ENCODE data around the gene ASL. TPM values are rescaled to one million over a fixed set of nuclear protein-coding genes. Genes with fewer than 3 reads are reported as not detected.
A peak's percentile ranks its signal among the peaks of the same experiment; 100 is the strongest.
"Not testable (repeated sequence)": the region's sequence is repeated elsewhere in the genome, so short reads cannot be mapped to it uniquely, and the experiment has no call there.

The ASL gene
- total and polyA plus RNA-seq, 2 experiments from 2014 or later, result 54.5 to 81.0 TPM

DNA sequence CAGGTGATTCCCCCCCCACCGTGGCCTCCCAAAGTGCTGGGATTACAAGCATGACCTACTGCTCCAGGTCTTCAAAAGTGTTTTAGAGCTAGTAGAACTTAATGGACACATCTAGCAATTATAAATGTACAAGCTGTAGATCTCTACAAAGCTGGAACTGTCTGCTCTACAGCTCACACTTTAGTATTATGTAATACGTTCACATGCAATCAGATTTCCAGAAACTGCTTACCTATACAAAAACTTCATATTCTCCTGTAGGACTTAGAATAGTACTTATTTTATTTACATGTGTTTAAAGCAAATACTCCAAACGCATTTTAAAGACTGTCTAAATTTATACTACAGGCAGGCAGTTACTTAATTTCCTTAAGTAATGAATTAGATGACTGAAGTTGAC, 39.2 kb upstream of the ASL start:
- Histone ChIP-seq H3K9me2 (ENCODE audit: insufficient read depth) (no peaks in the 10 kb centered on the region), H3K9ac (no peak overlapping the region), H3K4me2 (ENCODE audit: unreplicated experiment) (no peak overlapping the region), H2AFZ (no peak overlapping the region), H3K27ac (no peak overlapping the region), H3F3A (ENCODE audit: insufficient read depth) (peaks cover 11% of the 10 kb centered on the region; the same call in 1 of the 2 replicates), H3K4me1 (ENCODE audit: insufficient read depth) (peaks cover 15% of the 10 kb centered on the region), H3K4me3 (no peak overlapping the region), H3K9me3 (ENCODE audit: low read depth) (no peaks in the 10 kb centered on the region), H3K79me2 (ENCODE audit: insufficient read depth) (no peaks in the 10 kb centered on the region), H4K20me1 (ENCODE audit: insufficient read depth) (no peaks in the 10 kb centered on the region), H3K27me3 (replicated peaks; ENCODE audit: insufficient read depth) (no peaks in the 10 kb centered on the region), H3K36me3 (ENCODE audit: low read depth) (no peaks in the 10 kb centered on the region)
- DNase-seq, result no peak
- in situ Hi-C loops (cut with MboI), result loop anchor here (10.0 kb wide), 1 partner anchor 88 kb away; no protein-coding TSS in a partner anchor
- 94 to 98% methylated on average over 3 of the region's 3 CpGs for WGBS, 2 experiments (ENCODE audit: low coverage in 1 of 2, low lambda C conversion rate in 2 of 2, missing lambda C conversion rate in 2 of 2)
- TF ChIP-seq EZH2 (IDR thresholded peaks at IDR 0.05; ENCODE audit: insufficient read depth, poor library complexity, severe bottlenecking), result no peak
- TF ChIP-seq EZH2phosphoT487 (IDR thresholded peaks at IDR 0.05; ENCODE audit: insufficient read depth, low read depth), result no peak

GRCh38 chr7:66036788-66037187, 38.8 kb upstream of the ASL start:
- Histone ChIP-seq H3K27ac (no peak overlapping the region), H4K20me1 (ENCODE audit: insufficient read depth) (no peaks in the 10 kb centered on the region), H3K27me3 (replicated peaks; ENCODE audit: insufficient read depth) (no peaks in the 10 kb centered on the region), H3K9me3 (ENCODE audit: low read depth) (no peaks in the 10 kb centered on the region), H3K9ac (no peak overlapping the region), H3K4me2 (ENCODE audit: unreplicated experiment) (no peak overlapping the region), H3K4me1 (ENCODE audit: insufficient read depth) (peaks cover 15% of the 10 kb centered on the region), H3F3A (ENCODE audit: insufficient read depth) (peaks cover 11% of the 10 kb centered on the region; the same call in 1 of the 2 replicates), H2AFZ (no peak overlapping the region), H3K36me3 (ENCODE audit: low read depth) (no peaks in the 10 kb centered on the region), H3K4me3 (no peak overlapping the region), H3K79me2 (ENCODE audit: insufficient read depth) (no peaks in the 10 kb centered on the region), H3K9me2 (ENCODE audit: insufficient read depth) (no peaks in the 10 kb centered on the region)
- in situ Hi-C loops (cut with MboI), result loop anchor here (10.0 kb wide), 1 partner anchor 88 kb away; no protein-coding TSS in a partner anchor
- WGBS, 2 experiments (ENCODE audit: low coverage in 1 of 2, low lambda C conversion rate in 2 of 2, missing lambda C conversion rate in 2 of 2), result 96 to 97% methylated on average over 7 of the region's 7 CpGs
- TF ChIP-seq EZH2phosphoT487 (IDR thresholded peaks at IDR 0.05; ENCODE audit: insufficient read depth, low read depth), result no peak
- TF ChIP-seq EZH2 (IDR thresholded peaks at IDR 0.05; ENCODE audit: insufficient read depth, poor library complexity, severe bottlenecking), result no peak
- DNase-seq, result no peak

- Histone ChIP-seq H3K9me2 (ENCODE audit: insufficient read depth) (no peaks in the 10 kb centered on the region), H3K27me3 (replicated peaks; ENCODE audit: insufficient read depth) (no peaks in the 10 kb centered on the region), H3K4me3 (no peak overlapping the region), H4K20me1 (ENCODE audit: insufficient read depth) (no peaks in the 10 kb centered on the region), H3K9me3 (ENCODE audit: low read depth) (no peaks in the 10 kb centered on the region), H3K9ac (no peak overlapping the region), H3K27ac (no peak overlapping the region), H3K4me2 (ENCODE audit: unreplicated experiment) (no peak overlapping the region), H3K79me2 (ENCODE audit: insufficient read depth) (no peaks in the 10 kb centered on the region), H3K4me1 (ENCODE audit: insufficient read depth) (peaks cover 17% of the 10 kb centered on the region), H3K36me3 (ENCODE audit: low read depth) (no peaks in the 10 kb centered on the region), H3F3A (ENCODE audit: insufficient read depth) (peaks cover 6% of the 10 kb centered on the region; the same call in 1 of the 2 replicates), H2AFZ (no peak overlapping the region)
- DNase-seq, result no peak
- in situ Hi-C loops (cut with MboI), result loop anchor here (10.0 kb wide), 1 partner anchor 86 kb away; no protein-coding TSS in a partner anchor
- 81 to 90% methylated on average over 3 of the region's 3 CpGs for WGBS, 2 experiments (ENCODE audit: low coverage in 1 of 2, low lambda C conversion rate in 2 of 2, missing lambda C conversion rate in 2 of 2)
- no peak for TF ChIP-seq EZH2phosphoT487 (IDR thresholded peaks at IDR 0.05; ENCODE audit: insufficient read depth, low read depth)
- TF ChIP-seq EZH2 (IDR thresholded peaks at IDR 0.05; ENCODE audit: insufficient read depth, poor library complexity, severe bottlenecking), result no peak
Measured at GRCh38 chr7:66039094-66039670, 36.4 kb upstream of the ASL start.

DNA sequence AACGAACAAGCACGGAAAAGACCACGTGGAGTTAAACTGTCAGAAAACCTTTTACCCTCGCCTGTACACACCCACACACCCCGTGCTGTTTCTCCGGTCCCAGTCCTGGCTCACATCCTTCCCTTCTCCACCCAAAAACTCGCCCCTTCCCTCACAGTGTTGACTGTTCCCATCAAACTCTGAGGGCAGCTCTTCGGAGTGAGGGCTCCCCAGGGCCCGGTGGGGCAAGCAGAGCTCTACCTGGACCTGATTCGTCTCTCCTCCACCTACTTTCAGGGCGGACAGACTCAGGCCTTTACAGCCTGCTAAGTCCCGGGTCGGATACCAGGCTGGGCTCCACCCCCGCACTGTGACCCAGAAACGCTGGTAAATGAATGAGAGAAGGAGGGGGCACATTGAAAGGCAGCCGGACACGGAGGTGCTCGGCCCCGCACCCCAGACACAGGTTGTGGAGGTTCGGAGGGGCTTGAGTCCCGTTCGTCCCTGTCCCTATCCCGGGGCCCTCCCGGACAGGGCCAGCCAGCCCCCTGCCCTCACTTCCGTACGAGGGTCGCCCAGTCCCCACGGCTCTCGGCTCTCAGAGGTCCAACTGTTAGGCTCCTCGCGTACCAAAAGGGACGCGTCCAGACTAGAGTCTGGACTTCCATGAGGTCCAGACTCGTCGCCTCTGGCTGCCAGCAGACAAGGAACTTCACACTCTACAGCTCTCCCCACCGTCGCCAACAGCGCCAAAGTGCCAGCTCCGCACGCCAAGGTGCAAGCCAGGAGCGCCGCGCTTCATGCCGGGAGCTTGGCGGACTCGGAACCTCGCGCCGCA, 31.7 kb upstream of the ASL start:
- H2AFZ ChIP-seq, result peak overlapping the region; percentile 91
- peak overlapping the region; percentile 63 for H3K4me3 ChIP-seq
- H3K4me2 ChIP-seq (ENCODE audit: unreplicated experiment), result peak overlapping the region; percentile 80
- 6% methylated on average over 45 to 48 of the region's 49 CpGs for WGBS, 2 experiments (ENCODE audit: low coverage in 1 of 2, low lambda C conversion rate in 2 of 2, missing lambda C conversion rate in 2 of 2)
- no peaks in the 10 kb centered on the region for H3K9me3 ChIP-seq (ENCODE audit: low read depth)
- in situ Hi-C loops (cut with MboI), result loop anchor here (10.0 kb wide), 1 partner anchor 61 kb away; no protein-coding TSS in a partner anchor
- DNase-seq, result peak; percentile 73
- no peaks in the 10 kb centered on the region for H3K27me3 ChIP-seq (replicated peaks; ENCODE audit: insufficient read depth)
- no peaks in the 10 kb centered on the region for H3K9me2 ChIP-seq (ENCODE audit: insufficient read depth)
- H3F3A ChIP-seq (ENCODE audit: insufficient read depth), result peaks cover 6% of the 10 kb centered on the region; the same call in 1 of the 2 replicates
- H4K20me1 ChIP-seq (ENCODE audit: insufficient read depth), result no peaks in the 10 kb centered on the region
- peaks cover 30% of the 10 kb centered on the region for H3K4me1 ChIP-seq (ENCODE audit: insufficient read depth)
- no peaks in the 10 kb centered on the region for H3K36me3 ChIP-seq (ENCODE audit: low read depth)
- TF ChIP-seq EZH2phosphoT487 (IDR thresholded peaks at IDR 0.05; ENCODE audit: insufficient read depth, low read depth) (no peak), EZH2 (IDR thresholded peaks at IDR 0.05; ENCODE audit: insufficient read depth, poor library complexity, severe bottlenecking) (no peak)
- H3K27ac ChIP-seq, result no peak overlapping the region
- peak overlapping the region; percentile 63 for H3K9ac ChIP-seq
- H3K79me2 ChIP-seq (ENCODE audit: insufficient read depth), result no peaks in the 10 kb centered on the region

- H2AFZ ChIP-seq, result peak overlapping the region; percentile 91
- H3K4me3 ChIP-seq, result peak overlapping the region; percentile 63
- H3K27ac ChIP-seq; H3K9me3 ChIP-seq (ENCODE audit: low read depth); H3K9me2 ChIP-seq (ENCODE audit: insufficient read depth); H3K79me2 ChIP-seq (ENCODE audit: insufficient read depth); H3K27me3 ChIP-seq (replicated peaks; ENCODE audit: insufficient read depth); H3K36me3 ChIP-seq (ENCODE audit: low read depth); H4K20me1 ChIP-seq (ENCODE audit: insufficient read depth); H3F3A ChIP-seq (ENCODE audit: insufficient read depth); DNase-seq: not testable (repeated sequence)
- H3K9ac ChIP-seq, result peak overlapping the region; percentile 63; the same call in 1 of the 2 replicates
- 15 to 16% methylated on average over 10 to 17 of the region's 17 CpGs for WGBS, 2 experiments (ENCODE audit: low coverage in 1 of 2, low lambda C conversion rate in 2 of 2, missing lambda C conversion rate in 2 of 2)
- peaks cover 30% of the 10 kb centered on the region for H3K4me1 ChIP-seq (ENCODE audit: insufficient read depth)
- peak overlapping the region; percentile 80 for H3K4me2 ChIP-seq (ENCODE audit: unreplicated experiment)
- in situ Hi-C loops (cut with MboI), result loop anchor here (10.0 kb wide), 1 partner anchor 60 kb away; no protein-coding TSS in a partner anchor
Measured at GRCh38 chr7:66044498-66044854, 31.1 kb upstream of the ASL start.

Measured in GM23248 (cell line).